Prostate gland (tissue), 2 donors: ENCODE data around the gene TRAPPC12.

Experiments used
- POLR2A ChIP-seq: fragments of 450-650 bp; IDR thresholded peaks from one replicate; pipeline ENCODE4 v1.6.1; 2016; ENCODE audit warnings: antibody characterized with exemption, mild to moderate bottlenecking
- POLR2AphosphoS5 ChIP-seq: sonication (generic); formaldehyde crosslinking; IDR thresholded peaks from one replicate; pipeline ENCODE4 v1.6.1; 2017; ENCODE audit warnings: antibody characterized with exemption
- TF ChIP-seq, protein P1 (sequence below), 4 experiments: fragments of 200-600 bp in 2 of 4; fragments of 450-650 bp in 2 of 4; sonication (generic) in 2 of 4; IDR thresholded peaks; 1 replicate in 3 of 4; 2 replicates in 1 of 4; pipeline ENCODE4 v1.5.1; 2016 to 2019; ENCODE audit warnings: antibody characterized with exemption in 4 of 4, mild to moderate bottlenecking in 2 of 4, moderate library complexity in 2 of 4

DNA sequence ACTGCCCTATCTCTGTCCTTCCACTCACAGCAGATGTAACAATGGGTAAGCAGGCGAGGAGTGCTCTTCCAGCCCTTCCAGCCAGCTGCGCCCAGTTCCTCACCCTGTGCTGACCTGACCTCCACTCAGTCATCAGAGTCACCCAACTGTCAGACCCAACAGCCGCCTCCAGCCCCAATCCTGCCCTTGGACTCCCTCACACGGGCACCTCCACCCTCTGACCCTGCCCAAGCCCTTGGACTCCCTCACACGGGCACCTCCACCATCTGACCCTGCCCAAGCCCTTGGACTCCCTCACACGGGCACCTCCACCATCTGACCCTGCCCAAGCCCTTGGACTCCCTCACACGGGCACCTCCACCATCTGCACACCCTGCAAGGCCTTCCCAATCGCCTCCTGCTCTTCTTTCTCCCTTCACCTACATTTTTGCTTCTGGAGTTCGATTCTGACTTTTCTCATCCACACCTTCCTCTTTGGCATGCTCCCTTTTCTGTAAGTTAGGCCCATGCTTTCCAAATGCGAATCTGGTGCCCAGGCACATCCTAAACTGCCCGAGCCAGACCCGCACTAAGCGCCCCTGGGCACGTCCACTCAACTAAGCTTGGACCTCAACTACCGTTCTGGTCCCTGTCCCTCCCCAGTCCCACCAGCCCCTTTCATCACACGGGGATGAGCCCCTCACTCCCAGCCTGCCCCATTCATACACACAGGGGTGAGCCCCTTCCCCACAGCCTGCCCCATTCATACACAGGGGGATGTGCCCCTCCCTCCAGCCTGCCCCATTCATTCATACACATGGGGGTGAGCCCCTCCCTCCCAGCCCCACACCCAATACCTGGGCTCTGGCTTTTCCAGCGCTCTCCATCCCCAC lies 17.7 kb upstream of the TRAPPC12 start:
- TF ChIP-seq POLR2AphosphoS5, result no peak
- TF ChIP-seq, protein P1, sequence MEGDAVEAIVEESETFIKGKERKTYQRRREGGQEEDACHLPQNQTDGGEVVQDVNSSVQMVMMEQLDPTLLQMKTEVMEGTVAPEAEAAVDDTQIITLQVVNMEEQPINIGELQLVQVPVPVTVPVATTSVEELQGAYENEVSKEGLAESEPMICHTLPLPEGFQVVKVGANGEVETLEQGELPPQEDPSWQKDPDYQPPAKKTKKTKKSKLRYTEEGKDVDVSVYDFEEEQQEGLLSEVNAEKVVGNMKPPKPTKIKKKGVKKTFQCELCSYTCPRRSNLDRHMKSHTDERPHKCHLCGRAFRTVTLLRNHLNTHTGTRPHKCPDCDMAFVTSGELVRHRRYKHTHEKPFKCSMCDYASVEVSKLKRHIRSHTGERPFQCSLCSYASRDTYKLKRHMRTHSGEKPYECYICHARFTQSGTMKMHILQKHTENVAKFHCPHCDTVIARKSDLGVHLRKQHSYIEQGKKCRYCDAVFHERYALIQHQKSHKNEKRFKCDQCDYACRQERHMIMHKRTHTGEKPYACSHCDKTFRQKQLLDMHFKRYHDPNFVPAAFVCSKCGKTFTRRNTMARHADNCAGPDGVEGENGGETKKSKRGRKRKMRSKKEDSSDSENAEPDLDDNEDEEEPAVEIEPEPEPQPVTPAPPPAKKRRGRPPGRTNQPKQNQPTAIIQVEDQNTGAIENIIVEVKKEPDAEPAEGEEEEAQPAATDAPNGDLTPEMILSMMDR (IDR thresholded peaks at IDR 0.05), result no peak
- no peak for TF ChIP-seq POLR2A
